ENCODE results near the gene WDR35.

- TF ChIP-seq CTCF (conservative IDR thresholded peaks at IDR 0.05), result no peak
- TF ChIP-seq EZH2 (IDR thresholded peaks at IDR 0.05; ENCODE audit: low read depth), result no peak
Measured at GRCh38 chr2:19865151-19865550, 124.8 kb downstream of the WDR35 start.
